ENCODE results near the gene PRR3. TPM values are rescaled to one million over a fixed set of nuclear protein-coding genes. Genes with fewer than 3 reads are reported as not detected.
A peak's percentile ranks its signal among the peaks of the same experiment; 100 is the strongest.

PRR3 gene
- total and polyA plus RNA-seq, 2 of the 13 experiments (the other 11 are each of a cell fraction or from before 2014, with no cell fraction given), result 14.6 to 21.2 TPM

DNA sequence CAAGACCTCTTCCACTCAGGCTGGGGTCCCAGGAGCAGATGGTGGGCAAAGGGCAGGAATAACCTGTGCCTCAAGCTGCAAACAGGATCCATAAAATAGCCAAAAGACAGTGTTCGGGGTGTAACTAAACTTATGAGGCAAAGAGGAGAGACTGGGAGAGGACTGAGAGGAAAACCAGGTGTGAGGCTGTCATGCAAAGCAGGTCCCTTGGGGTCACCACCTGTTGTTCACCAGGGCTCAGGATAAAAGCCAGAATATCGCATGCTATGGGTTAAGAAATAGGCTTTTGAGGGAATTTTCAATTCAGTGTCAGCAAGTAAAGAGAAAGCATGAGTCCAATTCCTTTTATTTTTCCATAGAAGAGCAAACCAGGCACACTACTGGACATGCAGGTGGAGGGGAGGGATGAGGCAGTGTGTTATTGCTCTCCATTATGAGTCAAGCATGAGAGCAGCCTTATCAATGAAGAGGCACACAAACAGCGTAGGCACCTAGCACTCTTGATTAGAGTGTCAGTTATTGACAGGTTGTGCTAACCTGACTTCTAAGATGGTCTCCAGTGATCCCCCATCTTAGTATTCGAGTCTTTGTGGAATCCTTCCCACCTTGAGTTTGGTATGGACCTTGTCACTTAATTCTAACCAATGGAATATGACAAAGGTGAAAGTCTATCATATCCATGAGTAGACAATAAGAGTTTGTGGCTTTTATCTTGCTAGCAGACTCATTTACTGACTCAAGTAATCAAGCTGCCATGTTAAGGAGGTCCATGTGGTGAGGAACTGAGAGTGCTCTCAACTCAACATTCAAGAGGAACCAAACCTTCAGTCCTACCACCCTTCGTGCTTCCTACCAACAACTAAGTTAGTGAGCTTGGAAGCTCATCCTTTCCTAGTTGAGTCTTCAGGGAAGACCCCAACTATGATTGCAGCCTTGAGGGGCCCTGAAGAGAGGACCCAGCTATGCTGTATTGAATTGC, 49.0 kb upstream of the PRR3 start (continued):
- no peak for TF ChIP-seq HINFP (CRISPR knock-in tag; IDR thresholded peaks at IDR 0.05; ENCODE audit: low read depth)
- no peak for TF ChIP-seq ATAD3A (CRISPR knock-in tag; IDR thresholded peaks at IDR 0.05)
- no peak for TF ChIP-seq ZNF724P (CRISPR knock-in tag; IDR thresholded peaks at IDR 0.05; ENCODE audit: borderline replicate concordance)
- TF ChIP-seq, protein P1, sequence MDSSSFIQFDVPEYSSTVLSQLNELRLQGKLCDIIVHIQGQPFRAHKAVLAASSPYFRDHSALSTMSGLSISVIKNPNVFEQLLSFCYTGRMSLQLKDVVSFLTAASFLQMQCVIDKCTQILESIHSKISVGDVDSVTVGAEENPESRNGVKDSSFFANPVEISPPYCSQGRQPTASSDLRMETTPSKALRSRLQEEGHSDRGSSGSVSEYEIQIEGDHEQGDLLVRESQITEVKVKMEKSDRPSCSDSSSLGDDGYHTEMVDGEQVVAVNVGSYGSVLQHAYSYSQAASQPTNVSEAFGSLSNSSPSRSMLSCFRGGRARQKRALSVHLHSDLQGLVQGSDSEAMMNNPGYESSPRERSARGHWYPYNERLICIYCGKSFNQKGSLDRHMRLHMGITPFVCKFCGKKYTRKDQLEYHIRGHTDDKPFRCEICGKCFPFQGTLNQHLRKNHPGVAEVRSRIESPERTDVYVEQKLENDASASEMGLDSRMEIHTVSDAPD (CRISPR knock-in tag; IDR thresholded peaks at IDR 0.05), result no peak
- no peak for TF ChIP-seq EZH2 (conservative IDR thresholded peaks at IDR 0.05; ENCODE audit: low read depth, low read length)
- TF ChIP-seq NR1H2 (CRISPR knock-in tag; IDR thresholded peaks at IDR 0.05; ENCODE audit: borderline replicate concordance, low read depth), result no peak

- intact Hi-C loops (cut with micrococcal nuclease; ENCODE audit: unreplicated experiment), result no loop called here
- no peak overlapping the region for H2AFZ ChIP-seq (ENCODE audit: low read length)
- ATAC-seq (no peak), DNase-seq (ENCODE audit: low spot score) (no peak), FAIRE-seq (no peak)
- no peaks in the 10 kb centered on the region for H3K36me3 ChIP-seq (replicated peaks in 1 of 2; ENCODE audit: control insufficient read depth in 1 of 2, insufficient read depth in 2 of 2, low read length in 2 of 2)
- ChIA-PET CTCF (ENCODE audit: low intra/inter-chr PET ratio, low total read pairs) (no interaction called here), POLR2A (no interaction called here)
- no peak overlapping the region for H3K4me2 ChIP-seq (ENCODE audit: low read depth, low read length)
- H3K9me3 ChIP-seq (ENCODE audit: low read length), result no peaks in the 10 kb centered on the region
- no TSS peak for BruUV-seq (replicated peaks)
- H3K4me3 ChIP-seq (replicated peaks in 1 of 3; ENCODE audit: insufficient read depth in 1 of 3, low read depth in 2 of 3, low read length in 3 of 3), result no peak overlapping the region
- no peaks in the 10 kb centered on the region for H3K79me2 ChIP-seq (ENCODE audit: insufficient read depth, low read length)
- in situ Hi-C loops (cut with HindIII; ENCODE audit: extremely low pct_ligation_motif_present, low pct_unique_long_range_greater_than_20kb), result no loop called here
- H3K4me1 ChIP-seq (ENCODE audit: insufficient read depth, low read length), result peaks cover 6% of the 10 kb centered on the region; the same call in 1 of the 2 replicates
- H3K9ac ChIP-seq (ENCODE audit: insufficient read depth, low read depth, low read length), result no peak overlapping the region
- 8% methylated on average over 5 of the region's 5 CpGs for WGBS (ENCODE audit: low lambda C conversion rate)
- H3K27me3 ChIP-seq (ENCODE audit: control insufficient read depth in 1 of 2, insufficient read depth in 2 of 2, low read length in 2 of 2), result no peaks in the 10 kb centered on the region
- H3K27ac ChIP-seq (ENCODE audit: extremely low read length, insufficient read depth, low read length), result no peak overlapping the region
- H4K20me1 ChIP-seq (ENCODE audit: insufficient read depth, low read length), result no peaks in the 10 kb centered on the region
- TF ChIP-seq NFAT5 (CRISPR knock-in tag; IDR thresholded peaks at IDR 0.05) (no peak), MED8 (CRISPR knock-in tag; IDR thresholded peaks at IDR 0.05; ENCODE audit: insufficient replicate concordance) (no peak), ZNF362 (CRISPR knock-in tag; IDR thresholded peaks at IDR 0.05; ENCODE audit: borderline replicate concordance) (0 out of 2 replicates have a peak, but pooled peaks have one; percentile 14)
These were observed 48.0 kb upstream of the PRR3 start for GRCh38 chr6:30508890-30509736.
